ENCODE measurements around the gene GGA2.
"Not testable (repeated sequence)": the region's sequence is repeated elsewhere in the genome, so short reads cannot be mapped to it uniquely, and the experiment has no call there.

GGA2 gene

GRCh38 chr16:23501291-23501690 lies 9.0 kb downstream of the GGA2 start:
- DNase-seq, result no peak

GRCh38 chr16:23500862-23501225 lies 9.4 kb downstream of the GGA2 start:
- no peak for DNase-seq

GRCh38 chr16:23500212-23500861 lies 10.0 kb downstream of the GGA2 start:
- DNase-seq, result no peak

- DNase-seq, result no peak
Observed at GRCh38 chr16:23499801-23500200, 10.5 kb downstream of the GGA2 start.

- DNase-seq, result no peak
Observed at GRCh38 chr16:23498863-23499262, 11.4 kb downstream of the GGA2 start.

- no peak for DNase-seq
Observed at GRCh38 chr16:23497543-23497868, 12.8 kb downstream of the GGA2 start.

- no peak for DNase-seq
Observed at GRCh38 chr16:23496821-23497542, 13.3 kb downstream of the GGA2 start.

GRCh38 chr16:23495671-23496070 lies 14.6 kb downstream of the GGA2 start:
- DNase-seq, result no peak

- no peak for DNase-seq
Observed at GRCh38 chr16:23494188-23494587, 16.1 kb downstream of the GGA2 start.

GRCh38 chr16:23491490-23492391 lies 18.6 kb downstream of the GGA2 start:
- DNase-seq, result no peak

- DNase-seq, result no peak
Observed at GRCh38 chr16:23486480-23486879, 23.8 kb downstream of the GGA2 start.

GRCh38 chr16:23485841-23486240 lies 24.5 kb downstream of the GGA2 start:
- DNase-seq, result no peak

- DNase-seq, result no peak
Observed at GRCh38 chr16:23485257-23485614, 25.1 kb downstream of the GGA2 start.

GRCh38 chr16:23484510-23485256 lies 25.6 kb downstream of the GGA2 start:
- DNase-seq, result no peak

GRCh38 chr16:23483492-23483891 lies 26.8 kb downstream of the GGA2 start:
- not testable (repeated sequence) for DNase-seq

- no peak for DNase-seq
Observed at GRCh38 chr16:23482778-23483177, 27.5 kb downstream of the GGA2 start.

- DNase-seq, result no peak
Observed at GRCh38 chr16:23480257-23480656, 30.0 kb downstream of the GGA2 start.

GRCh38 chr16:23479138-23479537 lies 31.2 kb downstream of the GGA2 start:
- no peak for DNase-seq

- no peak for DNase-seq
Observed at GRCh38 chr16:23478566-23478965, 31.7 kb downstream of the GGA2 start.

- DNase-seq, result no peak
Observed at GRCh38 chr16:23476289-23476688, 34.0 kb downstream of the GGA2 start.

- no peak for DNase-seq
Observed at GRCh38 chr16:23469814-23470213, 40.5 kb downstream of the GGA2 start.

GRCh38 chr16:23466162-23466885 lies 44.0 kb downstream of the GGA2 start:
- no peak for DNase-seq

- DNase-seq, result no peak
Observed at GRCh38 chr16:23465179-23465578, 45.1 kb downstream of the GGA2 start.
